GM18861 (cell line): Measurements from ENCODE around the gene MYO5B.

Source experiments
- ATAC-seq: cut with Tn5 transposase; IDR thresholded peaks from one replicate; pipeline ENCODE4 v1.9.1; 2021; ENCODE audit not compliant: unreplicated experiment

MYO5B gene

DNA sequence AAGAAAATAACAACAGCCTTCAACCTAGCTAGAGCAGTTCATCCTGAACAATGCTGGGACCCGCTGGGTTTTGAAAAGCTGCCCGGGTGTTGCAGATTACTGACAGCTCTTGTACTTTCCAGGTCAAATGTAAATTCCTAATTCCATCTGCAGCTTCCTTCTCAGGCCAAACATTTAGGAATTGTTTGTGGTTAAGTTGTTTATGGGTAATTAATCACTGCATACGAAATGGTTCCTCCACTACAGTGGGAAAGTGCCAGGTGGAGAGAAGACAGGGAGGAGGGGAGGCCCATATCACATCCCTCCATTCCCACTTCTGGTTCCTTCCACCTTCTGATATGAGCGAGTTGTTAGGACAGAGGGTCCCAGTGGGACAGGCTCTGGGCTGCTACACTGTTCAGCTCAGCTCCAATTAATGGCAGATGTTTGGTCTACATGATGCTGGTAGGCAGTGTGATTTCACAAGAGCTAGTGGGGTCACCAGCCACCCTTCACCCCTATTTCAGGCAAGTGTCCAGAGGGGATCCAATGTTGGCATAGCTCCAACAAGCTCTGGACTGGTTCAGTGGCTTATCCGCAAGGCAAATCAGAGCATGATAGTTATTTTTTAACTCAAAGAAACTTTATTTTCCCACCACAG lies 268.7 kb downstream of the MYO5B start:
- ATAC-seq, result no peak

GRCh38 chr18:49924293-49924983 lies 270.5 kb downstream of the MYO5B start:
- ATAC-seq, result no peak

GRCh38 chr18:49922228-49922627 lies 272.7 kb downstream of the MYO5B start:
- no peak for ATAC-seq

DNA sequence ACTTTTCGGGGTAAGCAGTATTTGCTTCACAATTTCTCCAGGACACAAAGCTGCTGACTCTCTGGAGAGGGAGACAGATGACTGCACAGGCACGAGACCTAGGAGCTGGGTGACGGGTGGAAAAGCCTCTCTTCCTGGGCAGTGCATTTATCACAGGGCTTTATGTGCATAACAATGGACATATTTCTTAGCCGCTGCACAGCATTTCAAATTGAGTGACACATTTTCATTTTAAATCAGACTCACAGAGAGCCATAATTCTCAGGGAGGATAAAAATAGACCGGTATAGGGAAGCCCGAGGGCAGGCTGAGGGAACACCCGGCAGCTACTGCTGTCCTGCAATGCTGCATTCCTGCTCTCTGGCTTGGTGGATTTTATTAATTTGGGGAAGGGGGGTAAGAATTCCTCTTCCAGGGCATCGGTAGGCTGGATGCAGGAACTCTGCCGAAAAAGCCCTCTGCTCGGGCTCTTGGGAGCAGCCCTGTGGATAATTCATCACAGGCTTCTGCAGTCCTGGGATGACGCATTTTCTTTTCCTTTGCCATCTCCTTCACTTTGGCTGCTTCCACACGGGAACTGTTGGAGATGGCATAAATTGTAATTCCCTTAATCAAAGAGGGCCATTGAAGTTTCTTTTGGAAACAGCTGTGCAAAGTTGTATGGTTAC lies 273.5 kb downstream of the MYO5B start:
- ATAC-seq, result no peak

- no peak for ATAC-seq
Measured at GRCh38 chr18:49920731-49921130, 274.2 kb downstream of the MYO5B start.

GRCh38 chr18:49917742-49918141 lies 277.2 kb downstream of the MYO5B start:
- no peak for ATAC-seq

DNA sequence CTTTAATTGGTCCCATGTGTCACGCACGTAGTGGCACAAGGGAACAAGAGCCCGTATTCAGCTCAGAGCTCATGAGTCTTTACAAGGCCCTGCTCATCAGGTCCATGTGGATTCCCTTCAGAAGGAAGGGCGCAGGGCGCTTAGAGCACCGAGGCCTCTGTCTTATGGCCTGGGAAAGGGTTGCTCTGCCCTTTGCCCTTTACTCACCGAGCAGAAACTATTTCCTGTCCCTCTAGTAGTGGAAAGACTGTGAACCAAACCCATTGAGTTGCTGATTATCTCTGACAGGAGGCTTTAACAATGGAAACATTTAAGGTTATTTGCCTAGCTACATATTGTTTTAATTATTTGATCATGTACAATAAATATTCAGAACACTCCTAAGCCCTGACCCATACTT lies 279.6 kb downstream of the MYO5B start:
- no peak for ATAC-seq

DNA sequence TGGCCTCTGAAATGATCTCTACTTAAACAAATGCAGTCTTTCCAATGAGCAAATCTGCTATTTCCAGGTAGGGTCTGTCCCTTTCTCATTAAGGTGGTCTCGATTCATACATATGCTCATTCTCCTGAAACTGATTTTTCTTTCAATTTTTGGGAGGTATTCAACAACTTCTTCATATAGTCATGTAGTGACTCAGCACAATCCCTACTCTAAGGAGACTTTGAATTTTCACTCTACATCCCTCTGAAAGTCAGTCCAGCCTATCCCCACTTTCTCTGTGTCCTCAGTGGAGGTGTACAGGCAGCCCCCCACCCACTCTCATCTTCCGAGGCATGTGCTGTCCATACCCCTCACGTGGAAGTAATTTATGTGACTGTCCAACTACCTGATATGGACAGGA lies 281.7 kb downstream of the MYO5B start:
- no peak for ATAC-seq

GRCh38 chr18:49911427-49911826 lies 283.5 kb downstream of the MYO5B start:
- no peak for ATAC-seq

GRCh38 chr18:49910986-49911385 lies 284.0 kb downstream of the MYO5B start:
- ATAC-seq, result no peak

- no peak for ATAC-seq
Measured at GRCh38 chr18:49910019-49910418, 284.9 kb downstream of the MYO5B start.

DNA sequence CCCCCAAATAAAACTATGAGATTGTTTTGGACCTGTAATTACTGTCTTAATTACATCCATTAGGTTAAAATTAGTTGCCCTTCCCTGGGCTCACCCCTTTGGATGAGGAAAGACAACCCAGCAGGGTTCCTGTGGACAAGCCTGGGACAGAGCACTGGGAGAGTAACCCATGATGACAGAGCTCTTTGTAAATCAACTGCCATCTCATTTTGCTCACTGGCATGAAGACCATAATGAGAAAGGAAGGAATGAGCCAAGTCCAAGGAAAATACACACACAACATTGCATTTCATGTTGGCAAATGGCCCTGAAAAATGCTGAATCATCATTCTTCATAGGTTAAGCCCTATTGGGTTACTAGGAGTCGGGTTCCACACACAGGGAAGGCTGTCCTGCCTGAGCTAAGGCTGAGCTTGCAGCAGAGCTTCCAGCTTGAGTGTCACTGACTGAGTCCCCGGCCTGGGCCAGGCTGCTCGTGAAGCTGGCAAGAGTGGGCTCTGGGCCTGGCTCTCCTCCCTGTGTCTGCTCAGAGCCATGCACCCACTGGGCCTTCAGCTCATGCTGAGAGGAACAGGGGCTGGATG lies 287.5 kb downstream of the MYO5B start:
- no peak for ATAC-seq

DNA sequence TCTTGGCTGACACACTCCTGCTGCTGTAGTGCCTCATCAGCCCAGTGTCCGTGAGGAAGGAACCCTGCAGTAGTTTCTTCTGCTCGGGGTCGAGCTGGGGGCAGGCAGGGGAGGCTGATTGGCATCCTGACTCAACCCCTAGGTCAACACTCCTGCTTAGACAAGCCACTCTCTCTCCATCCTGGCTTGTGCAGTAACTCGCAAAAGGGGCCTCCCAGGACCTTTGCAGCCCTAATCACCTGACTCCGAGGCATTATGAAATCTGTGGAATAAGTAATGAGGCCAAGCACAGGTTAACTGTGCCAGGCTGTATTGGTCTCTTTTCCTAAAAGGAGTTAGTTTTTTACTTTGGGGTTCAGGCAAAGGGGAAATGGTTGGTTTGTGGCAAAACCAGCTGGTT lies 289.2 kb downstream of the MYO5B start:
- no peak for ATAC-seq

DNA sequence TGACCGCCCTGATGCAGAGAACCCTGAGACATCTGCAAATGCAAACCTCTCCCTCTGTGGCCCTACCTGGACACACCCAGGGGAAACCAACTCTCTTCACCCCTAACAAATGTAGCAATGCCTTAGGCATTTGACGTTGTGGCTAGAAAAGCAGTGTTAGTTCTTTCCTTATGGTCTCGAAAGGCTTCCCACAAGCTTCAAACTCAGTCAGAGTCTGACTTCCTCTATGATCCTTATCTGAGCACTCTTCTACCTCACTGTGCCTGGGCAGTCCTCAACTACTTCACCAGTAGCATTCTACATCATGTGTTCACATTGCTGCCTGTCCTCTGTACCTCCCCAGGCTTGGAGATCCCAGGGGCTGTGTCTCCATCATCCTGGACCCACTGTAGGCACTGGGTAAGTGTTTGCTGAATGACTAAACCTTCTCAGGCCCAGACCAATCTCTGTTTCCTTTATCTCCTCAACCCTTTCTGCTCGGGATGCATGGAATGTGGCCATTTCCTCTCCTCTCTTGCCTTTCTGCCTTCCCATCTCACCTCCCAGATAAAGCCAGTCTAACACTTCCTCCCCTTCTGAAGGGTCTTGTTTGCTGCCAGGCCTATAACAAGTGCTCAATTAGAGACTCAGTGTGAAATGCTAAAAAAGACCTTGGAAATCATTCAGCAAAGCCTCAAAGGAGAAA lies 289.9 kb downstream of the MYO5B start:
- ATAC-seq, result no peak

DNA sequence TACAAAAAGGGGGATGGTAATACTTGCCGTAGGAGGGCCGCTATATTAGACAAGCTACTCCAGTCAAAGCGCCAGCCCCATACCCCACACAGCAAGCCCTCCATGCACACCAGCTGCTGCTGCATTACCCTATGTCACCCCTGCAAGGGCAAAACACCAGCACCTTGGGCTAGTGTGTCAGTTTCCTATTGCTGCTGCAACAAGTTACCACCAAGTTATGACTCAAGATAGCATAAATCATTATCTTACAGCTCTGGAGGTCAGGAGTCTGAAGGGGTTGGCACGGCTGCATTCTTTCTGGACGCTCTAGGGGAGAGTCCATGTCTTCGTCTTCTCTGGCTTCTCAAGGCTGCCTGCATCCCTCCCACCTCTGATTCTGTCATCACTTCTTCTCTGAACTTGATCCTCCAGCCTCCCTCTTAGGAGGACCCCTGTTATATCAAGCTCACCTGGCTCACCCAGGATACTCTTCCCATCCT lies 293.0 kb downstream of the MYO5B start:
- no peak for ATAC-seq

- ATAC-seq, result no peak
Measured at GRCh38 chr18:49899657-49900330, 295.2 kb downstream of the MYO5B start.

- ATAC-seq, result no peak
Measured at GRCh38 chr18:49898421-49898820, 296.5 kb downstream of the MYO5B start.

DNA sequence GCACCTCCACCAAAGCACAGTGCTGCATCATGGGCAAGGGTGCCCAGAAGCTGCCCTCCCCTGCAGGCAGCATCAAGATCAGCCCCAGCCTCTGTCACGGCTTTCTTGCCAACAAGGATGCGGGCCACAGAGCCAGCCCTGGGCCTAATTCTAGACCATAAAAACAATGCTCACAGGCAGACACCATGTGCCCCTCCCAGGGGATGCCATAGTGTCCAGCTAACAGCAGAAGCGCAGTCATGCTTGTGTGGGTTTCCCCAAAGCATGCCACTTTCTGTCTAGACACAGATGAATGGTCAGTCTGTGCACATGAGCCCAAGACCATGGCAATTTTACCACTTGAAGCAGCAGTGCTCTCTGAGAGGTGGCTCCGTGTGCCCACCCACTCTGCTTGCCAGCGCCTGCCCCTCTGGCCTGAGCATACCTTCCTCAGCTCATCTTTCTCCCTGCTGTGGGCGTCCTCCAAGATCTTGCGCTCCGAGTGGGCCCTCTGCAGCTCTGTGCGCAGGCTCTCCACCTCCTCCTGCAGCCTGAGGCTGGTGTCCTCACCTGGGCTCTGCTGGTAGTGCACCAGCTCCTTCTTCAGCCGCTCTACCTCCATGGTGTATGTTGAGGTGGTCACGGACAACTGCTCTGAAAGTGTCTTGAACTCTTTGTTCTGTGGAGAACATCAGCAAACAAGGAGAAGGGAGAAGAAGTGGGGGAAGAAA lies 300.3 kb downstream of the MYO5B start:
- ATAC-seq, result no peak

DNA sequence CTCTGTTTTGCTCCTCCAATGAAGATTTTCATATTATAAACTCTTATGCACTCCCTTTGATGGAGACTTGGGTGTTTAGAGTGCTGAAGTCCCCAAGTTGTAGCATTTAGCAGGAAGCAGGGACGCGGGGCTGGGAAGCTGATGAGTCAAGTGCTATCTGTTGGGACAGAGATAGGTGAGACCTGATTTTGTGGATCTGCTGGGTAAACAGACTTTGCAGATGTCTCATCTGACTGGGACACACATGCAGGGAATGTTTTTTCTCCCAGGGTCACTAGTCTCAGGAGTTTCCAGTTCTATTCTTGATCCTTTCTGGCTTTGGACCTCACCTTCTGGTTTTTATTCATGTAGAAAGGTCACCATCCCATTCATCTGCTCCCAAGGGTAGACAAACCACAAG lies 301.9 kb downstream of the MYO5B start:
- no peak for ATAC-seq
